ENCODE results near the gene BNIP3.

DNA sequence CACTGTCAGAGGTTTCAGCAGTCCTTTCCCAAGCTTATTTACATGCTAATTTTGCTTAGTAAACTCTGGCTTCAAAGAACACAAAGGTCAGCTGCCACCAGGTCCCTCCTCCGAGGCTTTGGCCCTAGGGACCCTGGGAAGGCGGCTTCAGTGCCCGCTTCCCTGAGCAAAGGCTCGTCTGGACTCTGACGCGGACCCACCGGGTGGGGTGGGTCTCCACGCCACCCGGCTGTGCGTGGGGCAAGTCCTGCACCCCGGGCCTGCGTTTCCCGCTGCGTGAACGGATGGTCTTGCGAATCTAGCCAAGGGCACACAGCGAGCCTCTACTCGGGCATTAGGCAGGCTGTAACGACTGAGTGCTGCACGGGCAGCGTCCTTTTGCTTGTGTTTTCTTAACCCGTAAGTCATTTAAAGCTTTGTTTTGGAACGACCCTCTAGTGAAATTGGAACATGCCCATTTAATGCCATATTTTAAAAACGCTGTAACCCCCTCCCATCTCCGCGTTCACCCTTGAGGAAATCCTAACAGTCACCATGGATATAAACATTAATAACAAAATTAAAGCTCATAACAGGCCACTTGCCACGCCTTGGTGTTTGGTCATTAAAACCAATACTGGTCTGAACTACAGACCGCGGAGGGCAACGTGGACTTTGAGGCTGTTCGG lies 828 bp downstream of the BNIP3 start:
- TF ChIP-seq CEBPB (IDR thresholded peaks at IDR 0.05; ENCODE audit: low read depth) = no peak
- no peak for TF ChIP-seq CTCF (IDR thresholded peaks at IDR 0.05 in 2 of 3, conservative IDR thresholded peaks at IDR 0.05 in 1 of 3; ENCODE audit: borderline replicate concordance in 1 of 3, insufficient read depth in 1 of 3, low read depth in 2 of 3, low read length in 2 of 3)
- no peak for TF ChIP-seq SIN3A (IDR thresholded peaks at IDR 0.05; ENCODE audit: low read depth)
- no peak for TF ChIP-seq RAD21 (IDR thresholded peaks at IDR 0.05; ENCODE audit: low read depth)

All from HCT116 (cell line).